H4 (cell line): ENCODE results near the gene ATN1. TPM values are rescaled to one million over a fixed set of nuclear protein-coding genes. Genes with fewer than 3 reads are reported as not detected.
"Not testable (repeated sequence)": the region's sequence is repeated elsewhere in the genome, so short reads cannot be mapped to it uniquely, and the experiment has no call there.

Experiments
- DNase-seq: peaks from one replicate; pipeline ENCODE4 v3.0.0-alpha.2; 2015; ENCODE audit warnings: low spot score
- total RNA-seq: library from RNA; depleted of rRNA; stranded (reverse); fragments of >200 nt; shearing (Covaris generic); gene quantifications from 2 replicates; pipeline ENCODE4 v1.2.3, GENCODE V29; 2014

ATN1 gene
- total RNA-seq, 1 experiment from 2014 or later = 6.0 TPM

DNA sequence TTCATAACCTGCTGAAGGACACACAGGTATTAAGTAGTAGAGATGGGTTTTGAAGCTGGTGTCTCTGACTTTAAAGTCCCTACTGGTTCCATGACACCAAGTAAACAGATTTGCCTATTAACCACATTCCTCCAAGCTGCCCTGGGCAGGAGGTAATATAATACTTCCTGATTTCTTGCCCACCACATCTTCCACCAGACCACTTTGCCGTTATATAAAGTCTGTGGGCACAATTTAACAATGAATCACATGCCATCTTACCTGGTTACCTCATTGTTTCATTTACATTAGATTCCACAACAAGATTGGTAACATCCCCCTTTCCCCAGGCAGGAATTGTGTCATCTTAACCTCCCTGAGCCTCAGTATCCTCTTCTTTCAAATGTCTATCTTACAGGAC is 24.0 kb upstream of the ATN1 start:
- DNase-seq = peak; percentile 64

DNA sequence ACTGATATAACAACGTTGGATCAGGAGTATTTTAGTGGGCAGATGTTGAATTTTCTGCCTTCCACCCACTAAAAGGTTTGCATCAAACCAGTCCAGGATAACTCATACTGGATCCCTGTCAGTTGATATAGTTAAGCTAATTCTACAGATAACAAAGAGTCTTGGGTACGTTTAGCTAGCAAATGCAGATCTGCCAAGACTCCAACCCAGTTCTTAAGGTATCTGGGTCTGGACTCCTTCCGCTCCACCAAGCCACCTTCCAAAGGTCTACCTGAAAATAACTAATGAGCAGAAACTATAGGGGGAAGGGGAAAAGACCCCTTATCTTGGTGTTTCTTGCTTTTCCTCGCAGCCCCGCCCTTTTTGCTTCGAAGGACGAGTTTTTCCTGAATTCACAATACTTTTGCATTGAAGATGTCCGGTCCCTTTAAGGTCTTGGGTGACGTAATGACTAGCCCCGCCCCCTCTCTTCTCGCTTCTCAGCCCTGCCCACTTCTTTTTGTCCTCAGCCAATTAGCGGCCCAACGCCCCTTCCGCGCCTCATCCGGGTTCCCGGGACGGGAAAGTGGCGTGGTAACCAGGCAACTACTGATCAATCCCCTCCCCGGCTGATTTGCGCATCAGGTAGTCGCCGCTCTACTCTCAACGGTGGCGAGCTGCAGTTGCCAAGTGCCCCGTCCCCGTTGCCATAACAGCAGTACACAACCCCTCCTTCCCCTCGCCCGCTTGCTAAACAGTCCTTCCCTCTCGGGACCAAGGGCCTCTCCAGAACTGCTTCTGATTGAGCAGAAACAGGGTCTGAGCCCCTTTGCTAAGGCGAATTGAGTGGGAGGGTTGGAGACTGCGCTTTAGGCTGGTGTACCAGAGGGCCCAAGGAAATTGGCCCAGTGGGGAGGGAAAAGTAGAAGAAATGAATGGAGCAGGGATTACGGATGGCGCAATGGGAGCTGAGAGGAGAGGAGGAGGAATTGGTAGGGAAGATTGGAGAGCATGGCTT is 23.2 kb upstream of the ATN1 start, which contains the start of gene LRRC23:
Gene LRRC23, plus strand, starts transcription at position 543 of the 997 bp plus-strand sequence. CDS start 812 bp downstream, outside the sequence.
- DNase-seq = peak; percentile 94

DNA sequence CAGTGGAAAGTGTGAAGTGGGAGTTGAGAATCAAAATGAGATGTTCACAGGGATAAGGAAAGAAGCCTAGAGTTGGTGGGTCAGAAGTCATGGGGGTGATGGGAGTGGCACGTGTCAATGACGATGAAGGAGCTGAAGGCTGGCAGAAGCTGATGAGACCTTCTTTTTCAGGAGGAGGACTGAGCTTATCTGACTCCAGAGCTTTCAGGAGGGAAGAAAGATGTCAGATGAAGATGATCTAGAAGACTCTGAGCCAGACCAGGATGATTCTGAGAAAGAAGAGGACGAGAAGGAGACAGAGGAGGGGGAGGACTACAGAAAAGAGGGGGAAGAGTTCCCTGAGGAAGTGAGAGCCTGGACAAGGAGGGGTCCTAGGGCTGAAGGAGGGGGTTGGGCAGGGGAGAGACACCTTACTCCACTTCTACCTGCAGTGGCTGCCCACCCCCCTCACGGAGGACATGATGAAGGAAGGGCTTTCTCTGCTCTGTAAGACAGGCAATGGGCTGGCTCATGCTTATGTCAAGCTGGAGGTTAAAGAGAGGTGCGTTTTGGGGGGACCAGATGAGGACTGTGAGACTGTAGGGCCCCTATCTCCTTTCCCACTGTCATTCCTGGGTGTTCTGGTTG is 22.2 kb upstream of the ATN1 start:
- no peak for DNase-seq

DNA sequence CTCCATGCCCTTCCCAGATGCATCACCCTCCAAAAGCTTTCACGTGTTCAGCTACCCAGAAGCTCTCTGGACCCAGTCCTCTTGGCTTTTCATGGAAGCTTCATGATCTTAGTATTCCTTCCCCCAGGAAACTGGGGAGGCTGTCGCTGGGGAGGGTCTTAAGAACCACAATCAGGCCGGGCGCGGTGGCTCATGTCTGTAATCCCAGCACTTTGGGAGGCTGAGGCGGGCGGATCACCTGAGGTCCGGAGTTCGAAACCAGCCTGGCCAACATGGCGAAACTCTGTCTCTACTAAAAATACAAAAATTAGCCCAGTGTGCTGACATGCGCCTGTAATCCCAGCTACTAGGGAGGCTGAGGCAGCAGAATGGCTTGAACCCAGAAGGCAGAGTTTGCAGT is 19.6 kb upstream of the ATN1 start:
- not testable (repeated sequence) for DNase-seq

DNA sequence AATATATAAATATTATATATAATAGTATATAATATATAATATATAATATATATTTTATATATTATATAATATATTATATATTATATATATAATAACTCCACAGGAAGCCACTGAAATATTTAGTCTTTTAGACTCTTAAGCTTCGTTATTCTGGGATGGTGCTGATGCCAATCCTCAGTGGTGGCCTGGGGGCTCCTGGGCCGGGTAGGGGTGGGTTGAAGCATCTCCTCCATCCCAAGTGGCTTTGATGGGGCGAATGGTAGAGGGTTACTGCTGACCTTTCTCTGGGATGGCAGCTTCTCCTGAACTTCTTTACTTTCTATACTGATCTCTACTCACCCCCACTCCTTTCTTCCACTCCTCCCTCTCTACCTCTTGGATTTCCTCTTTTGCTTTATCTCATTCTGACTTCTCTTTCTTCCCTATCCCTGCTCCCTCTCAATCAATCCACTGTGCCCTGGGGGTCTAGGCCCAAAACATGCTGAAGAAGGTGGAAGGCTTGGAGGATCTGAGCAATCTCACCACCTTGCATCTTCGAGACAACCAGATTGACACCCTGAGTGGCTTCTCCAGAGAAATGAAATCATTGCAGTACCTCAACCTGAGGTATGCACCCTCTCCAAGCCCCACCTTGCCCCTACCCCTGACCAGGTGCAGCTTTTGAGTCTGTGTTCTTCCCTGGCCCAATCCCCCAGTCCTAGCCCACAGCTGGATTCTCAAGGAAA is 18.2 kb upstream of the ATN1 start:
- no peak for DNase-seq

DNA sequence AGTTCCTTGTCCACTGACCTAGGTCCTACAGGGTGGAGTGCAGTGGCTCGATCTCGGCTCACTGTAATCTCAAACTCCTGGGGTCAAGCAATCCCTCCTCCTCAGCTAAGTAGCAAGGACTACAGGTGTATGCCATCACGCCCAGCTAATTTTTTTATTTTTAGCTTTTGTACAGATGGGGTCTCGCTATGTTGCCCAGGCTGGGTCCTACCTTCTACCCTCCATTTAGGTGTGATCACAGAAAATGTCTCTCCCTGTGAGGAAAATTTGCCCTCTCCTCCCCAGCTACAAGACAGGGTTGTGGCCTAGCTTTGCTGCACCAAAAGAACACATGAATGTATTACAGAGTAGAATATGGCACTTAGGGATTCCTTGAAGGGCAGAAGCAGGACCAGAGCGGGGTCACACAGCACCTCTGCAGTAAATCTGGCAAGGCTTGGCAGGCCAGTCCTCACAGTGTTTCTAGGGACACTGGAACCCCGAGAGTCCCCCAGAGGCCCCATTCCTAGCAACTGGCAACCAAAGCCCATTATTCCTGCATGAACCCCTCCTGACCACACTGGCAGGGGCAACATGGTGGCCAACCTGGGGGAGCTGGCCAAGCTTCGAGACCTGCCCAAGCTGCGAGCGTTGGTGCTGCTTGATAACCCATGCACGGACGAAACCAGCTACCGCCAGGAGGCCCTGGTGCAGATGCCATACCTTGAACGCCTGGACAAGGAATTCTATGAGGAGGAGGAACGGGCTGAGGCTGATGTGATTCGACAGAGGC is 15.4 kb upstream of the ATN1 start:
- DNase-seq = no peak

DNA sequence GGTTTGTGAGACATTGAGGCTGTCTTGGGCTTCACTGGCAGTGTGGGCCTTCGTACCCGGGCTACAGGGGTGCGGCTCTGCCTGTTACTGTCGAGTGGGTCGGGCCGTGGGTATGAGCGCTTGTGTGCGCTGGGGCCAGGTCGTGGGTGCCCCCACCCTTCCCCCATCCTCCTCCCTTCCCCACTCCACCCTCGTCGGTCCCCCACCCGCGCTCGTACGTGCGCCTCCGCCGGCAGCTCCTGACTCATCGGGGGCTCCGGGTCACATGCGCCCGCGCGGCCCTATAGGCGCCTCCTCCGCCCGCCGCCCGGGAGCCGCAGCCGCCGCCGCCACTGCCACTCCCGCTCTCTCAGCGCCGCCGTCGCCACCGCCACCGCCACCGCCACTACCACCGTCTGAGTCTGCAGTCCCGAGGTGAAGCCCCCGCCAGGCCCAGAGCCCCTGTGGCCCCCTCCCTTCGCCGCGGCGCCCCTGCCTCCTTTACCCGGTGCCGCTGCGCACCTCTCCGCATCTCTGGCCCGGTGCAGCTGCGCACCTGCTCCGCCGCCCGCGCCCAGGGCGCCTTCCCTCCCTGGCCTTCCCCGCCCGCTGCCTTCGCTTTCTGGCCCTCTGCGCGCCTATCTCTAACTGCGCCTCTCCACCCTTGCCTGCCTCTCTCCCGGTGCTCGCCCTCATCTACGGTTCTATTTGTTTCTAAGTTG is 13.4 kb upstream of the ATN1 start, which contains the start of gene ENO2:
Gene ENO2, plus strand, starts transcription at position 335 of the 701 bp plus-strand sequence. CDS start 1,253 bp downstream, outside the sequence.
- DNase-seq = peak; percentile 58

DNA sequence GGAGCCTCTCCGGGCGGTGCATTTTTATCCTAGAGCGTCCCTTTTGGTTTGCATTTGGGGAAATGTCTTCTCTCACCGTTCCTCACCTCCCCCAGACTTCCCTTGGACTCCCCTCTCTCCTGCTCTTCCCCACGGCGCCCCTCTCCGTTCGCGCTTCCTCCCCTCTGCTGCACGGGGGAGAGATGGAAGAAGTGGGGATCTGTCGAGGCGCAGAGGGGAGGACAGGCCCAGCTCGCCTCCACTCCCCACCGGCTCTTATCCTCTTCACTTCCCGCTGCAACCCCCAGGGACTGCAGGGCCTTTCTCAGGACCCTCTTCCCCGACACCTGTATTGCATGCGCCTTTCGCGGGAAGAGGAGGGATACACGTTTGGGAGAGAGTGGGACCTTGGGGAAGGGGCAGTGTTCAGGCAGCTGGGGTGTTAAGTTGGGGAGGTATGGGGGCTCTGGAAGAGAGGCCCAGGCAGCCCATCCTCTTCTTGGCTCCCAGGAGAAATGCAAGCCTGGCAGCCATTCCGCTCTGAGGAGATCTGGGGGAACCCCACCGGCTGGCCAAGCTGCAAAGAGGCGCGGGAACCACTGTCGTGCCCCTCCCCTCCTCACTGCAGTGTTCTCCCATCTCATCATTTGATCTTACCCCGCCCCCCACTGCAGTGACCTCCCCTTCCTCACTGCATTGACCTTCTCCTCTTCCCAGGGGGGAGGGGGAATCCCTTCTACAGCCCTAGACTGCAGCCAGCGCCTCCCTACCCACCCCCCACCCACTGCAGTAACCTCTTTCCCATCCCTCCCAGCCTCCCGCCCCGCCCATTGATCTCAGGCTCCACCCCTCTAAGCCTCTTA is 12.6 kb upstream of the ATN1 start:
- no peak for DNase-seq

DNA sequence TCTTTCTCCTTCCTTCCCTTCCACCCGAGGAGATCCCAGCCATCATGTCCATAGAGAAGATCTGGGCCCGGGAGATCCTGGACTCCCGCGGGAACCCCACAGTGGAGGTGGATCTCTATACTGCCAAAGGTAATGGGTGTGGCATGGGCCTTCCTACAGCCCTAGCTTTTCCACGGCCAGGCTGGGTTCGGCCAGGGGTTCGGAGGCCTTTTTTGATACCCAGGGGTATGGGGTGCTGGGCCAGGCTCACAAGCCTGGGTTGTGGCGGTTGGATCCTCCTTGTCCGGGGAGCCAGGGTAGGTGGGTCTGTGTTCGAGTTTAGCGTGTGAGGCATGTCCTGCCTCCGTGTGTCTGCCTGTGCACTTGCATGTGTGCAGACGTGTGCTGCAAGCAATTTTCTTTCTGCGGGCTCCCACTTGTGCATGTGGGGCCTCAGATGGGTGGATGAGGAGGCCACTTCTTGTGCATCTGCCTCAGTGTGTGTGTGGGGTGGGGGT is 11.9 kb upstream of the ATN1 start:
- no peak for DNase-seq

DNA sequence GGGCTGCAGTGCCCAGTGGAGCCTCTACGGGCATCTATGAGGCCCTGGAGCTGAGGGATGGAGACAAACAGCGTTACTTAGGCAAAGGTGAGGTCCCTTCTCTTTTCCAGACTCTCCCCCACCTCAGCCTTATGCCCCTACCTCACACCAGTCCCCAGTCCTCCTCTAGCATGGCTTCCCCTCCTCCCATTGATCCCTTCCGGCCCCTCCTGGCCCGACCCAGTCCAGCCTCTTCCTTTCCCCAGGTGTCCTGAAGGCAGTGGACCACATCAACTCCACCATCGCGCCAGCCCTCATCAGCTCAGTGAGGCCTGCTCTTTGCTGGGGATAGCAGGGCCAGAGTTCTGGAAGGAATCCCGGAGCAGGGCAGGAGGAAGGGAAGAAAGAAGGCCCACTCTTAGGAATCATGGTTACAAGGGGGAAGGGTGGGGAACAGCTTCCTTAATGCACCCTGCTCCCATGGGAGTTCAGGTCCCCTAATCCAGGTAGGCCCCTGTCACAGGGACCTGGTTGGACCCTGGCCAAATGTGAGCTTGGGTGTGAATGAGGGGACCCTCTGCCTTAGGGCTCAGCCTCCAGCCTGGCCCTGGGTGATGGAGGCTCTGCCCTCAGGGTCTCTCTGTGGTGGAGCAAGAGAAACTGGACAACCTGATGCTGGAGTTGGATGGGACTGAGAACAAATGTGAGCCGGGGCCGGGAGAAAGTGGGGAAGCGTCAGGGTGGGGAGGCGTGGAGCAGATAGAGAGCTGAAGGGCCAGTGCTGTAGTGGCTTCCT is 11.1 kb upstream of the ATN1 start:
- no peak for DNase-seq

DNA sequence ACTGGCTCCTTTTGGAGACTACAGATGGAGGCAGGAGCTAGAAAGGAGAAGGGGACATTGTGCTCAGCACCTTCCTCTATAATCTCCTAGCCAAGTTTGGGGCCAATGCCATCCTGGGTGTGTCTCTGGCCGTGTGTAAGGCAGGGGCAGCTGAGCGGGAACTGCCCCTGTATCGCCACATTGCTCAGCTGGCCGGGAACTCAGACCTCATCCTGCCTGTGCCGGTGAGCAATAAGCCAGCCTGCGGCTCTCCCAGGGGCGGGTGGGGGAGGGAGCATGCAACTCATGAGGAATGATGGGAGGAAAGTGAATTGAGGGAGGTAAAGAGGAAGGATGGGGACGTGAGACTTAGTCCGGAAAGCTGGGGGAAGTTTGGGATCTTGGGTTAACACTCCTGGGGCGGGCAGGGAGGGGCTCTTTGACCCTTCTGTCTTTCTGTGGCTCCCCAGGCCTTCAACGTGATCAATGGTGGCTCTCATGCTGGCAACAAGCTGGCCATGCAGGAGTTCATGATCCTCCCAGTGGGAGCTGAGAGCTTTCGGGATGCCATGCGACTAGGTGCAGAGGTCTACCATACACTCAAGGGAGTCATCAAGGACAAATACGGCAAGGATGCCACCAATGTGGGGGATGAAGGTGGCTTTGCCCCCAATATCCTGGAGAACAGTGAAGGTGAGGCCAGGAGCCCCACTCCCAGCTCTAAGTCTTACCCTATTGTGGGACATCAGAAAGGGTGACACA is 10.1 kb upstream of the ATN1 start:
- no peak for DNase-seq

DNA sequence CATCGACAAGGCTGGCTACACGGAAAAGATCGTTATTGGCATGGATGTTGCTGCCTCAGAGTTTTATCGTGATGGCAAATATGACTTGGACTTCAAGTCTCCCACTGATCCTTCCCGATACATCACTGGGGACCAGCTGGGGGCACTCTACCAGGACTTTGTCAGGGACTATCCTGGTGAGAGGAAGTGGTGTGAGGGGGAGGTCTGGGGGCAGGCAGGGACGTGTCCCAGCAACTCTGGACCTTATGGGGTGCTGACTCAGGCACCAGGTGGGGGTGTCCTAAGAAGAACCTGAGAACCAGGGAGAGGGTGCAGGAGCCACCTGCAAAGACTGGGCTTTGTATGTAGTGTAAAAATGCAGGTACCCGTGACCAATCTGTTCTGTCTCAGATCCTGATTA is 8.2 kb upstream of the ATN1 start:
- no peak for DNase-seq

DNA sequence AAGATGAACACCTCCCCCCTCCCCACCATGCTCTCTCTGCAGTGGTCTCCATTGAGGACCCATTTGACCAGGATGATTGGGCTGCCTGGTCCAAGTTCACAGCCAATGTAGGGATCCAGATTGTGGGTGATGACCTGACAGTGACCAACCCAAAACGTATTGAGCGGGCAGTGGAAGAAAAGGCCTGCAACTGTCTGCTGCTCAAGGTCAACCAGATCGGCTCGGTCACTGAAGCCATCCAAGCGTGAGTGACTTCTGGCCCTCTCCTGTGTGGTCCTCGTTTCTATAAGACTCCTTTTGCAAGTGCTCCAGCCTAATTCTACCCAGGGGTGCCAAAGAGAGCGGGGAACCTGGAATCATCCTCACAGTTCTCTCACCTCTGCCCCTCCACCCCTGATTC is 6.2 kb upstream of the ATN1 start:
- no peak for DNase-seq

DNA sequence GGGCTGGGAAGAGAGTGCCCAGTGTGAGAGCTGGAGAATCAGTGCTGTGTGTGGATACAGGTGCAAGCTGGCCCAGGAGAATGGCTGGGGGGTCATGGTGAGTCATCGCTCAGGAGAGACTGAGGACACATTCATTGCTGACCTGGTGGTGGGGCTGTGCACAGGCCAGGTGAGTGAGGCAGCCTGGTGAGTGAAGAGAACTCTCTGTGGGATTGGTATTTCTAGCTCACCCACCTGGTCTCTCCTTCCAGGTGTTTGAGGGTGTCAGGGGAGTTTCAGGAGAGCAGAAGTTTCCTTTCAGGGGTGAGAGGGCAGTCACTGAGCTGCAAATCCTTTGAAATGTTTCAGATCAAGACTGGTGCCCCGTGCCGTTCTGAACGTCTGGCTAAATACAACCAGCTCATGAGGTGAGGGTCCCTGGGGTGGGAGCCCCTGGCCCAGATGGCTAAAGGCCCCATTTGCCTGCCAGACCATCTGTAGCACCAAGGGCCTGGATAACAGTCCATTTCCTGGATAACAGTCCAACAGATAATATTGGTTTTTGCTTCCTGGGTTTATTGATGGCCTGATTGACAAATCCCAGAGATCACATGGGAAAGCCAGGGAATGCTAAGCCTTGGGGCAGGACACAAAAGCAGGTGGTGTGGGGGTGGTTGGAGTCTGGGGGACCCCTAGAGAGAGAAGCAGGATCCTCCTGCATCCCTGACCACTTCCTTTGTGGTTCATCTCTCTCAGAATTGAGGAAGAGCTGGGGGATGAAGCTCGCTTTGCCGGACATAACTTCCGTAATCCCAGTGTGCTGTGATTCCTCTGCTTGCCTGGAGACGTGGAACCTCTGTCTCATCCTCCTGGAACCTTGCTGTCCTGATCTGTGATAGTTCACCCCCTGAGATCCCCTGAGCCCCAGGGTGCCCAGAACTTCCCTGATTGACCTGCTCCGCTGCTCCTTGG is 5.5 kb upstream of the ATN1 start:
- DNase-seq = no peak

DNA sequence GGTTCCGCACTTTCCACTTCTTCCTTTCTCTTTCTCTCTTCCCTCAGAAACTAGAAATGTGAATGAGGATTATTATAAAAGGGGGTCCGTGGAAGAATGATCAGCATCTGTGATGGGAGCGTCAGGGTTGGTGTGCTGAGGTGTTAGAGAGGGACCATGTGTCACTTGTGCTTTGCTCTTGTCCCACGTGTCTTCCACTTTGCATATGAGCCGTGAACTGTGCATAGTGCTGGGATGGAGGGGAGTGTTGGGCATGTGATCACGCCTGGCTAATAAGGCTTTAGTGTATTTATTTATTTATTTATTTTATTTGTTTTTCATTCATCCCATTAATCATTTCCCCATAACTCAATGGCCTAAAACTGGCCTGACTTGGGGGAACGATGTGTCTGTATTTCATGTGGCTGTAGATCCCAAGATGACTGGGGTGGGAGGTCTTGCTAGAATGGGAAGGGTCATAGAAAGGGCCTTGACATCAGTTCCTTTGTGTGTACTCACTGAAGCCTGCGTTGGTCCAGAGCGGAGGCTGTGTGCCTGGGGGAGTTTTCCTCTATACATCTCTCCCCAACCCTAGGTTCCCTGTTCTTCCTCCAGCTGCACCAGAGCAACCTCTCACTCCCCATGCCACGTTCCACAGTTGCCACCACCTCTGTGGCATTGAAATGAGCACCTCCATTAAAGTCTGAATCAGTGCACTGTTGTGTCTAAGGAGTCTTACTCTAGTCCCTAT is 4.6 kb upstream of the ATN1 start:
- no peak for DNase-seq

DNA sequence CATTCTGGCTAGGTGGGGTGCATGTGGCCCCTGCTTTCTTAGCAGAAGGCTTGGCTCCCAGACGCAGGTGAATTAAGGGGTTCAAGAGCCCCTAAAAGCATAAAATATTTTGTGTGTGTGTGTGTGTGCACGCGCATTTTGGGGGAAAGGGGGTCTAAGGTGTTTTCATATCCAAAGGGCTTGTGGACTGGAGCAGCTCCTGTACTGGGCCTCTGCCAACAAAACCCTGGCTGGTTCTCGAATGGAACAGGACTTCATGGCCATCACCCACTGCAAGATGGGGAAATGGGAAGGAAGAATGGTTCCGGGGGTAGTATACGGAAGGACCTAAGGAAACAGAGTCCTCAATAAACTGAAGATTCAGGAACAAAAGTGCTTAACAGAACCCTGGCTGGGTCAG is 3.9 kb upstream of the ATN1 start:
- no peak for DNase-seq
